ENCODE data around the gene INAVA. TPM values are rescaled to one million over a fixed set of nuclear protein-coding genes. Genes with fewer than 3 reads are reported as not detected.

INAVA gene
- total RNA-seq, 1 donor from 2014 or later, result 35.8 TPM

- no peaks in the 10 kb centered on the region for H3K27me3 Mint-ChIP-seq (ENCODE audit: unreplicated experiment)
These were observed 11.6 kb upstream of the INAVA start for GRCh38 chr1:200883118-200883517.

GRCh38 chr1:200885623-200886402 lies 8.9 kb upstream of the INAVA start:
- peaks cover 31% of the 10 kb centered on the region for H3K4me1 Mint-ChIP-seq (ENCODE audit: unreplicated experiment)
- peaks cover 5% of the 10 kb centered on the region for H3K36me3 Mint-ChIP-seq (ENCODE audit: low read depth, unreplicated experiment)
- no peak overlapping the region for H3K27ac Mint-ChIP-seq (ENCODE audit: unreplicated experiment)
- TF ChIP-seq, protein P1, sequence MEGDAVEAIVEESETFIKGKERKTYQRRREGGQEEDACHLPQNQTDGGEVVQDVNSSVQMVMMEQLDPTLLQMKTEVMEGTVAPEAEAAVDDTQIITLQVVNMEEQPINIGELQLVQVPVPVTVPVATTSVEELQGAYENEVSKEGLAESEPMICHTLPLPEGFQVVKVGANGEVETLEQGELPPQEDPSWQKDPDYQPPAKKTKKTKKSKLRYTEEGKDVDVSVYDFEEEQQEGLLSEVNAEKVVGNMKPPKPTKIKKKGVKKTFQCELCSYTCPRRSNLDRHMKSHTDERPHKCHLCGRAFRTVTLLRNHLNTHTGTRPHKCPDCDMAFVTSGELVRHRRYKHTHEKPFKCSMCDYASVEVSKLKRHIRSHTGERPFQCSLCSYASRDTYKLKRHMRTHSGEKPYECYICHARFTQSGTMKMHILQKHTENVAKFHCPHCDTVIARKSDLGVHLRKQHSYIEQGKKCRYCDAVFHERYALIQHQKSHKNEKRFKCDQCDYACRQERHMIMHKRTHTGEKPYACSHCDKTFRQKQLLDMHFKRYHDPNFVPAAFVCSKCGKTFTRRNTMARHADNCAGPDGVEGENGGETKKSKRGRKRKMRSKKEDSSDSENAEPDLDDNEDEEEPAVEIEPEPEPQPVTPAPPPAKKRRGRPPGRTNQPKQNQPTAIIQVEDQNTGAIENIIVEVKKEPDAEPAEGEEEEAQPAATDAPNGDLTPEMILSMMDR (IDR thresholded peaks at IDR 0.05; ENCODE audit: unreplicated experiment), result no peak
- H3K4me3 Mint-ChIP-seq (ENCODE audit: unreplicated experiment), result no peak overlapping the region
- no peaks in the 10 kb centered on the region for H3K9me3 Mint-ChIP-seq (ENCODE audit: unreplicated experiment)
- H3K27me3 Mint-ChIP-seq (ENCODE audit: unreplicated experiment), result peaks cover 6% of the 10 kb centered on the region
- no peak for DNase-seq (ENCODE audit: low spot score)

More at GRCh38 chr1:200883118-200883517, 11.6 kb upstream of the INAVA start:
- DNase-seq (ENCODE audit: low spot score), result no peak
- H3K9me3 Mint-ChIP-seq (ENCODE audit: unreplicated experiment), result no peaks in the 10 kb centered on the region
- no peak overlapping the region for H3K27ac Mint-ChIP-seq (ENCODE audit: unreplicated experiment)
- H3K4me1 Mint-ChIP-seq (ENCODE audit: unreplicated experiment), result peaks cover 14% of the 10 kb centered on the region
- TF ChIP-seq, protein P1 (IDR thresholded peaks at IDR 0.05; ENCODE audit: unreplicated experiment), result no peak
- H3K4me3 Mint-ChIP-seq (ENCODE audit: unreplicated experiment), result no peak overlapping the region
- no peaks in the 10 kb centered on the region for H3K36me3 Mint-ChIP-seq (ENCODE audit: low read depth, unreplicated experiment)

DNA sequence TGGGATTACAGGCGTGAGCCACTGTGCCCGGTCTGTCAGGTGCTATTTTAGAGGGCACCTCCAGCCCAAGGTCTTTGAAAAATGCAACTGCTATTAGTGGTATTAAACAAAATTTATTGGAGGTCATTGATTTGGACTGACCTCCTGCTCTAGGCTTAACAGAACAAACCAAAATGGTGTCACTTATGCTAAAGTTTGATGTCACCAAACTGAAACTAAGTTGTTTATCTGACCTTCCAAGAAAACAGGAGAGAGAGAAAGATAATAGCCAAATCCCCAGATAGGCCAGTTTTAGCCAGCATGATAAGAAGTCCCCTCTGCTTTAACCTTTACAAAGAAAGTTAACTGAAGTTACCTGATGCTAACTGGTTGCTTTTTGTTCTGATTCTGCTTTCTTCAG lies 8.1 kb upstream of the INAVA start:
- TF ChIP-seq, protein P1 (IDR thresholded peaks at IDR 0.05; ENCODE audit: unreplicated experiment), result no peak
- H3K4me1 Mint-ChIP-seq (ENCODE audit: unreplicated experiment), result peaks cover 31% of the 10 kb centered on the region
- no peak overlapping the region for H3K4me3 Mint-ChIP-seq (ENCODE audit: unreplicated experiment)
- no peak overlapping the region for H3K27ac Mint-ChIP-seq (ENCODE audit: unreplicated experiment)
- DNase-seq (ENCODE audit: low spot score), result no peak
- H3K27me3 Mint-ChIP-seq (ENCODE audit: unreplicated experiment), result peaks cover 8% of the 10 kb centered on the region
- H3K9me3 Mint-ChIP-seq (ENCODE audit: unreplicated experiment), result no peaks in the 10 kb centered on the region
- H3K36me3 Mint-ChIP-seq (ENCODE audit: low read depth, unreplicated experiment), result peaks cover 5% of the 10 kb centered on the region

DNA sequence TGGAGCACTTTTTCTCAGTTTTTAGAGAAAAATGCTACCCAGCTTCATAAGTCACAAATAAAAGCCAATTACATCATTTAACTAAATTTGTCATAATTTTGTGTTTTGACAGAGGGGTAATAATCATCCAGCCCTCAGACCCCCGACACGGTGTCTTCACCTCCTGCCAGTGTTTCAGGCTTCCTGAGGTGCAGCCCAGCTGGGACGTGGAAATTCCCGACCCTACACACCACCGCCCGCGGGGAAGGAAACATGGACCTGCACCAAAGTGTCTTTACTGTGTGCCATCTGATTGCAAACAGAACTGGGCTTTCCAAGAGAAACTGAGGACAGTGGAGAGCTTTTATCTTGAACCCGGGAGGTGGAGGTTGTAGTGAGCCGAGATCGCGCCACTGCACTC lies 7.7 kb upstream of the INAVA start:
- Mint-ChIP-seq H3K4me1 (ENCODE audit: unreplicated experiment) (peaks cover 33% of the 10 kb centered on the region), H3K9me3 (ENCODE audit: unreplicated experiment) (no peaks in the 10 kb centered on the region), H3K27me3 (ENCODE audit: unreplicated experiment) (peaks cover 9% of the 10 kb centered on the region), H3K36me3 (ENCODE audit: low read depth, unreplicated experiment) (peaks cover 5% of the 10 kb centered on the region), H3K4me3 (ENCODE audit: unreplicated experiment) (peak overlapping the region; percentile 15), H3K27ac (ENCODE audit: unreplicated experiment) (no peak overlapping the region)
- TF ChIP-seq, protein P1 (IDR thresholded peaks at IDR 0.05; ENCODE audit: unreplicated experiment), result no peak
- no peak for DNase-seq (ENCODE audit: low spot score)

- Mint-ChIP-seq H3K27me3 (ENCODE audit: unreplicated experiment) (peaks cover 13% of the 10 kb centered on the region), H3K4me3 (ENCODE audit: unreplicated experiment) (no peak overlapping the region), H3K9me3 (ENCODE audit: unreplicated experiment) (no peaks in the 10 kb centered on the region), H3K4me1 (ENCODE audit: unreplicated experiment) (peaks cover 37% of the 10 kb centered on the region), H3K36me3 (ENCODE audit: low read depth, unreplicated experiment) (peaks cover 5% of the 10 kb centered on the region), H3K27ac (ENCODE audit: unreplicated experiment) (no peak overlapping the region)
- no peak for DNase-seq (ENCODE audit: low spot score)
- TF ChIP-seq, protein P1 (IDR thresholded peaks at IDR 0.05; ENCODE audit: unreplicated experiment), result no peak
These were observed 6.8 kb upstream of the INAVA start for GRCh38 chr1:200887772-200888348.
